Measurements from ENCODE around the gene BRSK2. TPM values are rescaled to one million over a fixed set of nuclear protein-coding genes. Genes with fewer than 3 reads are reported as not detected.
"Not testable (repeated sequence)": the region's sequence is repeated elsewhere in the genome, so short reads cannot be mapped to it uniquely, and the experiment has no call there.

The BRSK2 gene
- polyA plus RNA-seq, 2 donors: 0.90 to 1.1 TPM

DNA sequence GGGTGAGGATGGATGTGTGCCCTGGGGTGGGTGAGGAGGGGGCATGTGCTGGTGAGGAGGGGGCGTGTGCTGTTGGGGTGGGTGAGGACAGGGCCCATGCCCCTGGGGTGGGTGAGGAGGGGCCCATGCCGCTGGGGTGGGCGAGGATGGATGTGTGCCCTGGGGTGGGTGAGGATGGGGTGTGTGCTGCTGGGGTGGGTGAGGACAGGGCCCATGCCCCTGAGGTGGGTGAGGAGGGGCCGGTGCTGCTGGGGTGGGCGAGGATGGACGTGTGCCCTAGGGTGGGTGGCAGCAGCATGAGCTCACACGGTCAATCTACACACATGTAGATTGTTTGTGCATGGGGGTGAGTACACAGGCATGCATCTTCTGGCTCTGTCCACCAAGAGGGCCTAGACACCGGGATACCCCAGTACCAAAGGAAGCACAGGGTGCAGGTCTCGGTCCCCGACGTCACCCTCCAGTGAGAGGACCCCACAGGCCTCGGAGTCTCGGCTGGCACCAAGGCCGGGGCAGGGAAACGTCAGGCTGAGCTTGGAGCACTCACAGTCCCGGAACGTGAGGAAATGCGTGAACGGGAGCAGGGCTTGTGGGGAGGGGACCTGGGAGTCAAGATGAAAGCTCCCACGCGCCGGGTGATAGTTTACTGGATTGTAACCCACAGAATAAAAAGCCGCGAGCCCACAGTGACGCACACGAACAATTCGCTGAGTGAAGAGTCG is 42.9 kb upstream of the BRSK2 start:
- WGBS, 2 donors: 83 to 88% methylated on average over 27 to 28 of the region's 28 CpGs
- Histone ChIP-seq H3K4me3 (ENCODE audit: low read depth in 1 of 2, low read length in 2 of 2) (no peak overlapping the region), H3K4me1 (ENCODE audit: control insufficient read depth in 2 of 2, insufficient read depth in 2 of 2, low read length in 1 of 2) (no peaks in the 10 kb centered on the region), H3K27ac (ENCODE audit: low read depth in 2 of 2, low read length in 1 of 2) (no peak overlapping the region), H3K36me3 (ENCODE audit: control insufficient read depth in 2 of 2, insufficient read depth in 2 of 2, low read length in 1 of 2) (no peaks in the 10 kb centered on the region), H3K9me3 (ENCODE audit: control insufficient read depth in 2 of 2, insufficient read depth in 1 of 2, low read depth in 1 of 2, low read length in 1 of 2) (no peaks in the 10 kb centered on the region), H3K27me3 (ENCODE audit: control insufficient read depth in 1 of 2, insufficient read depth in 2 of 2, low read length in 2 of 2) (no peaks in the 10 kb centered on the region)

DNA sequence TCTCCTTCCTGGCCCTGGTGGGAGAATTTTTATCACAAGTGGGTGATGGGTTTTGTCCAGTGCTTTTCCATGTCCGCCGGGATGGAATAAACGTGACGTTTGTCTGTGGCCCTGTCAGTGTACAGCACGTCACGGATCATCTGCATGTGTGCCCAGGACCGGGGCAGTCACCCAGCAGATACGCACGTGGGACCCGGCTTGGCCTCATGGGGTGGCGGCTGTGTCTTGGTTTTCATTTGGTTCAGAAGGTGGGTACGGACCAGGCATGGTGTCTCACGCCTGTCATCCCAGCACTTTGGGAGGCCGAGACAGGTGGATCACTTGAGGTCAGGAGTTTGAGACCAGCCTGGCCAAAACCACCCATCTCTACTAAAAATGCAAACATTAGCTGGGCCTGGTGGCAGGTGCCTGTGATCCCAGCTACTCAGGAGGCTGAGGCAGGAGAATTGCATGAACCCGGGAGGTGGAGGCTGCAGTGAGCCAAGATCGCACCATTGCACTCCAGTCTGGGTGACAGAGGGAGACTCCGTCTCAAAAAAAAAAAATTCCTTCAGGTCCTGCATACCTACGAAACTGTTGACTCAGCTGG is 42.2 kb upstream of the BRSK2 start:
- 92 to 93% methylated on average over 18 of the region's 18 CpGs for WGBS, 2 donors
- H3K36me3 ChIP-seq (ENCODE audit: control insufficient read depth in 2 of 2, insufficient read depth in 2 of 2, low read length in 1 of 2); H3K27ac ChIP-seq (ENCODE audit: low read depth in 2 of 2, low read length in 1 of 2); H3K27me3 ChIP-seq (ENCODE audit: control insufficient read depth in 1 of 2, insufficient read depth in 2 of 2, low read length in 2 of 2); H3K9me3 ChIP-seq (ENCODE audit: control insufficient read depth in 2 of 2, insufficient read depth in 1 of 2, low read depth in 1 of 2, low read length in 1 of 2); H3K4me3 ChIP-seq (ENCODE audit: low read depth in 1 of 2, low read length in 2 of 2); H3K4me1 ChIP-seq (ENCODE audit: control insufficient read depth in 2 of 2, insufficient read depth in 2 of 2, low read length in 1 of 2): not testable (repeated sequence)

DNA sequence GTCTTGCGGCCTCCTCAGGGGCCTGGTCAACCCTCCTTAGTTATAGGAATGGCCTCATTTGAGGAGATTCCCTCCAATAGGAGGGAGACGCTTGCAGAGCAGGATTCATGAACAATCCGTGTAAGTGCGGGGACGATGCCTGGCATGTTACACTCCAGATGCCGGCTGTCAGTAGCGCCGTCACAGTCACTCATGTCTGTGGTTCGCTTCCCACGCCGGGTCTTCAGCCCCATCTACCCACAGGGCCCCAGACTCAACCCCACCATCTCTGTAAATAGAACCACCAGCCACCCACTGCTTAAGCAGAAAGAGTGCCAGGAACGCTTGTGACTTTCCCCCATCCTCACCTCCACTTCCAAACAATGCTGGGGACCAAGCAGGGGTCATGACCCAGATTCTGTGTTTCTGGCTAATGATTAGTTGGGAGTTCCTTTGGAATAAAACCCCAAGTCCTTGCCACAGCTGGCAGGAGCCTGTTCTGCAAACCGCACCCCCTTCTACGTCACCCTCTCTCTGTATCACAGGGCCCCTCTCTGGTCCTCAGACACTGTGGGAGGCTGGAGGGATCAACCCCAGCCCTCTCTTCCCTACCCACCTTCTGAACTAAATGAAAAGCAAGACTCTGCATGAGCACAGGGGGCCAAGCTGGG is 41.5 kb upstream of the BRSK2 start:
- Histone ChIP-seq H3K36me3 (ENCODE audit: control insufficient read depth in 2 of 2, insufficient read depth in 2 of 2, low read length in 1 of 2) (no peaks in the 10 kb centered on the region), H3K27ac (ENCODE audit: low read depth in 2 of 2, low read length in 1 of 2) (no peak overlapping the region), H3K4me3 (ENCODE audit: low read depth in 1 of 2, low read length in 2 of 2) (no peak overlapping the region), H3K27me3 (ENCODE audit: control insufficient read depth in 1 of 2, insufficient read depth in 2 of 2, low read length in 2 of 2) (no peaks in the 10 kb centered on the region), H3K4me1 (ENCODE audit: control insufficient read depth in 2 of 2, insufficient read depth in 2 of 2, low read length in 1 of 2) (no peaks in the 10 kb centered on the region), H3K9me3 (ENCODE audit: control insufficient read depth in 2 of 2, insufficient read depth in 1 of 2, low read depth in 1 of 2, low read length in 1 of 2) (no peaks in the 10 kb centered on the region)
- WGBS, 2 donors: 84 to 86% methylated on average over 14 of the region's 14 CpGs

DNA sequence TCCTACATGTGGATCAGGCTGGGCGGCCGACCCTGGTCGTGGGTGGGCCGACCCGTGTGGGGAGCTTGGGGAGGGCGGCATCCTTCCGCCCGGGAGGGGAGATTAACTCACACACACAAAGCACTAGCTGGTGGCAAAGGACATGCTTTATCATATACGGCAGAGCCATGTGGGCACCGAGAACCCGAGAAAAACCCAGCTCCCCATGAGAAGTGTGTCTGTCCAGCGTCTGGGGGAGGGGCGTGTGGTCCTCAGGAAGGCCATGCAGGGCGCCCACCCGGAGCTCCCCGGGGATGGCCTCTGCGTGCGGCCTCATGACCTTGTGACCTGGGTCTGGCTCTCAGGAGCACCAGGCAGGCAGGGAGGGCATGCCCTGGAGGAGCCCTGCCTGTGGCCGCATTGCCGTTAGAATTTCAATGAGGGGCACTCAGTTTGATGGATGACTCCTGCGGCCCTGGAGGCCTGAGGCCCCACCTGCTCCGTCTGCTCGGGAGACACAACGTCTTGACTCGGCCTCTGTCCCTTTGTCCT is 40.9 kb upstream of the BRSK2 start:
- Histone ChIP-seq H3K9me3 (ENCODE audit: control insufficient read depth in 2 of 2, insufficient read depth in 1 of 2, low read depth in 1 of 2, low read length in 1 of 2) (no peaks in the 10 kb centered on the region), H3K27me3 (ENCODE audit: control insufficient read depth in 1 of 2, insufficient read depth in 2 of 2, low read length in 2 of 2) (no peaks in the 10 kb centered on the region), H3K27ac (ENCODE audit: low read depth in 2 of 2, low read length in 1 of 2) (no peak overlapping the region), H3K4me1 (ENCODE audit: control insufficient read depth in 2 of 2, insufficient read depth in 2 of 2, low read length in 1 of 2) (no peaks in the 10 kb centered on the region), H3K36me3 (ENCODE audit: control insufficient read depth in 2 of 2, insufficient read depth in 2 of 2, low read length in 1 of 2) (no peaks in the 10 kb centered on the region), H3K4me3 (ENCODE audit: low read depth in 1 of 2, low read length in 2 of 2) (no peak overlapping the region)
- 45 to 52% methylated on average over 22 to 25 of the region's 25 CpGs for WGBS, 2 donors

DNA sequence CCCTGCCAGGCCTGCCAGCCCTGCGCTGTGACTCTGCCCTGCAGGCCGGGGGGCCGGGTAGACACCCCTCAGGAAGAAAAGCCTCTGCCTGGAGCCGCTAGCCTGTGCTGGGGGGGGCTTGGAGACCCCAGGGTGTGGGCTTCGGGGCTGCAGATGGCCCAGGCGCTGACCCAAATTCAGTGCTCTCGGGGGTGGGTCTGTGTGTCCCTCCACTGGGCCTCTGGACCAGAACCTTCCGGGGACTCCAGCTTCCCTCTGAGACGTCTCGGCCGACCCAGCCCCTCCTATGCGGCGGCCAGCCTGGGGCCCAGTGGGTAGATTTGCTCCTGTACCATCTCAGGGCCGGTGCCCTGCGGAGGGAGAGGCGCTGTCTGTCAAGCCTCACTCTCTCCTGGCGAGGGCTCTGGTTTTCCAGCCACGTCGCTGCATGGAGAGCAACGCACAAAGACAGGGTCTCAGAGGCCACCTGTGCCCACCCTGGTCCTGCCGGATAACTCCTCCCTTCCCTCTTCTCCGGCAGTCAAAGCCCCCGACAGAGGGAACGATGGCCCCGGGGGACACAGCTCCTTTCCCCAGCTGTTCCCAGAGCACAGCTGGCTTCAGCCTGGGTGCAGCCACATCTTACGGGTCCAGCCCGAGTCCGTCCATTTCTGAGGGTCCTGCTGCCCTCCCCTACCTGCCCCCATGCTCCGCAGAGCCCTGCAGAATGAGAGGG is 40.2 kb upstream of the BRSK2 start:
- H3K4me1 ChIP-seq (ENCODE audit: control insufficient read depth in 2 of 2, insufficient read depth in 2 of 2, low read length in 1 of 2): no peaks in the 10 kb centered on the region
- WGBS, 2 donors: 63 to 72% methylated on average over 29 of the region's 29 CpGs
- no peak overlapping the region for H3K4me3 ChIP-seq (ENCODE audit: low read depth in 1 of 2, low read length in 2 of 2)

DNA sequence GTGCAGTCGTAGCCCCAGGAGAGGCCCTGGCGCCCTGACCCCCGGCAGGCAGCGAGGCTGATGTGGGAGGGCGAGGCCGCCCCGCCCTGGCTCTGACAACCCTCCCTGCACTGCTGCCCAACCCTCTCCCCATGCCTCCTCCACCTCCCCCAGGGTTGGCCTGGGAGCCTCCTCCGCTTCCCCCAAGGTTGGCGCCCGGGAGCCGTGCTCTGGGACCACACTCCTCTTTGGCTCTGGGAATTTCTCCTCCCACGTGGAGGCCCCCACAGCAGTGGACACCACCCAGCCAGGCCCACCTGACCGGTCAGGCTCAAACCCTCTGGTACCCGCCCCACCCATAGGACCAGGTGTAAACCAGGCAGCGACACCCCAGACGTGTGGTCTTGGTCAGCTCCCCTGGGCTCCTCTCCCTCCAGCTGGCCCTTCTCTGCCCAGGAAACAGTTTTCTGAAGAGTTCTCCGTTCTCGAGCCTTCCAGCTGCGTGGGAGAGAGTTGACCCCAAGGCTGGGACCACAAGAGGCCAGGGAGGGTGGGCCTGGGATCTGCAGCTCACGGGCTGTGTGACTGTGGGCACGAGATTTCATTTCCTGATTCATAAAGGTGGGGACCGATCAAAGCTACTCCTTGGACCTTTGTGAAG is 39.5 kb upstream of the BRSK2 start:
- Histone ChIP-seq H3K4me1 (ENCODE audit: control insufficient read depth in 2 of 2, insufficient read depth in 2 of 2, low read length in 1 of 2) (no peaks in the 10 kb centered on the region), H3K9me3 (ENCODE audit: control insufficient read depth in 2 of 2, insufficient read depth in 1 of 2, low read depth in 1 of 2, low read length in 1 of 2) (no peaks in the 10 kb centered on the region), H3K27ac (ENCODE audit: low read depth in 2 of 2, low read length in 1 of 2) (no peak overlapping the region), H3K36me3 (ENCODE audit: control insufficient read depth in 2 of 2, insufficient read depth in 2 of 2, low read length in 1 of 2) (no peaks in the 10 kb centered on the region), H3K27me3 (ENCODE audit: control insufficient read depth in 1 of 2, insufficient read depth in 2 of 2, low read length in 2 of 2) (no peaks in the 10 kb centered on the region), H3K4me3 (ENCODE audit: low read depth in 1 of 2, low read length in 2 of 2) (no peak overlapping the region)
- 58 to 60% methylated on average over 22 of the region's 22 CpGs for whole genome bisulfite sequencing, 2 donors

More for the DNA sequence above, 40.2 kb upstream of the BRSK2 start:
- Histone ChIP-seq H3K27me3 (ENCODE audit: control insufficient read depth in 1 of 2, insufficient read depth in 2 of 2, low read length in 2 of 2) (no peaks in the 10 kb centered on the region), H3K27ac (ENCODE audit: low read depth in 2 of 2, low read length in 1 of 2) (no peak overlapping the region), H3K9me3 (ENCODE audit: control insufficient read depth in 2 of 2, insufficient read depth in 1 of 2, low read depth in 1 of 2, low read length in 1 of 2) (no peaks in the 10 kb centered on the region), H3K36me3 (ENCODE audit: control insufficient read depth in 2 of 2, insufficient read depth in 2 of 2, low read length in 1 of 2) (no peaks in the 10 kb centered on the region)

DNA sequence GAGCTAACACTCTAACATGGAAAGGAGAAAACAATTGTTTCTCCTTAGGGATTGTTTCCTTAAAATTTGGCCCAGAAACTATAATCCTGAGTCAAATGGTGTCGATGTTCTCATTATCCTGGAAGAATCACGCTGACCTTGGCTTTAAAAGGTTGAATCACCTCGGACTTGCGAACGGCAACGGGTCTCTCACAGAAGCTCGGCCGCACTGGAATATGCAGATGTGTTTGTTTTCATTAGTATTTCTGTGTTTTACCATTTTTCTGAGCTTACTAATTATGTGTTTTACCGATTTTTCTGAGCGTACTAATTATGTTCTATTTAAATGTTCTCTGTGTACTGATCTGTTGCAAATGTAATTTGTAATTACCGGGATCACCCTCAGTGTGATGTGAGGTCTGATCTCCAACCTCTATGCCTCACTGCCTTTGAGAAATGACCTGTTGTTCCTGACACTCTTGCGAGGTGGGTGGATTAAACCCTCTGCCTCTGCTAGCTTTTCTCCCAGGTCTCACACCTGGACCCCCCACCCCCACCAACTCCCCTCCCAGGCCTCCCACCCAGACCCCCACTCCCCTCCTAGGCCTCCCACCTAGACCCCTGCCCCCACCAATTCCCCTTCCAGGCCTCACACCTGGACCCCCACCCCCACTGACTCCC is 38.3 kb upstream of the BRSK2 start:
- 63 to 64% methylated on average over 12 of the region's 12 CpGs for WGBS, 2 donors
- Histone ChIP-seq H3K4me3 (ENCODE audit: low read depth in 1 of 2, low read length in 2 of 2) (no peak overlapping the region), H3K27me3 (ENCODE audit: control insufficient read depth in 1 of 2, insufficient read depth in 2 of 2, low read length in 2 of 2) (no peaks in the 10 kb centered on the region)

DNA sequence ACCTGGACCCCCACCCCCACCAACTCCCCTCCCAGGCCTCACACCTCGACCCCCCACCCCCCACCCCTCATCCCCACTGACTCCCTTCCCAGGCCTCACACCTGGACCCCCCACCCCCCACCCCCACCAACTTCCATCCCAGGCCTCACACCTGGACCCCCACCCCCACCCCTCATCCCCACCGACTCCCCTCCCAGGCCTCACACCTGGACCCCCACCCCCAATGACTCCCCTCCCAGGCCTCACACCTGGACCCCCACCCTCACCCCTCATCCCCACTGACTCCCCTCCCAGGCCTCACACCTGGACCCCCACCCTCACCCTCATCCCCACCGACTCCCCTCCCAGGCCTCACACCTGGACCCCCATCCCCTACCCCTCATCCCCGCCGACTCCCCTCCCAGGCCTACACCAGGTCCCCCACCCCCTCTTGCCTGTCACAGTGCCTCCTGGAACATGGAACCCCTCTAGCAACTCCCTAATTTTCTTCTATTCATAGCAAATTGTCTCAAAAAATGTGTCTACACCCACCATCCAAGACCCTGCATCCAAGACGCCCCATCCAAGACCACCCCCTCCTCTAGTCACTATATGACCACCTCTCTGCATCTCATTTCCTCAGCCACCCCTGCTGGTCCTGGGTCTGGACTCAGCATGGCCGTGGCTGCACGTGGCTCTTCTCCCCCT is 36.9 kb upstream of the BRSK2 start:
- 67 to 72% methylated on average over 8 of the region's 8 CpGs for WGBS, 2 donors

More for the DNA sequence above, 38.3 kb upstream of the BRSK2 start:
- no peak overlapping the region for H3K27ac ChIP-seq (ENCODE audit: low read depth in 2 of 2, low read length in 1 of 2)
- H3K4me1 ChIP-seq (ENCODE audit: control insufficient read depth in 2 of 2, insufficient read depth in 2 of 2, low read length in 1 of 2): no peaks in the 10 kb centered on the region
- no peaks in the 10 kb centered on the region for H3K9me3 ChIP-seq (ENCODE audit: control insufficient read depth in 2 of 2, insufficient read depth in 1 of 2, low read depth in 1 of 2, low read length in 1 of 2)
- H3K36me3 ChIP-seq (ENCODE audit: control insufficient read depth in 2 of 2, insufficient read depth in 2 of 2, low read length in 1 of 2): no peaks in the 10 kb centered on the region

More for the DNA sequence above, 36.9 kb upstream of the BRSK2 start:
- H3K27ac ChIP-seq (ENCODE audit: low read depth in 2 of 2, low read length in 1 of 2): no peak overlapping the region
- no peak overlapping the region for H3K4me3 ChIP-seq (ENCODE audit: low read depth in 1 of 2, low read length in 2 of 2)
- H3K9me3 ChIP-seq (ENCODE audit: control insufficient read depth in 2 of 2, insufficient read depth in 1 of 2, low read depth in 1 of 2, low read length in 1 of 2): no peaks in the 10 kb centered on the region
- H3K36me3 ChIP-seq (ENCODE audit: control insufficient read depth in 2 of 2, insufficient read depth in 2 of 2, low read length in 1 of 2): no peaks in the 10 kb centered on the region
- no peaks in the 10 kb centered on the region for H3K4me1 ChIP-seq (ENCODE audit: control insufficient read depth in 2 of 2, insufficient read depth in 2 of 2, low read length in 1 of 2)
- H3K27me3 ChIP-seq (ENCODE audit: control insufficient read depth in 1 of 2, insufficient read depth in 2 of 2, low read length in 2 of 2): no peaks in the 10 kb centered on the region

Data from esophagus (tissue), 2 donors.